ENCODE data around the gene TRIM49D2.
"Not testable (repeated sequence)": the region's sequence is repeated elsewhere in the genome, so short reads cannot be mapped to it uniquely, and the experiment has no call there.

DNA sequence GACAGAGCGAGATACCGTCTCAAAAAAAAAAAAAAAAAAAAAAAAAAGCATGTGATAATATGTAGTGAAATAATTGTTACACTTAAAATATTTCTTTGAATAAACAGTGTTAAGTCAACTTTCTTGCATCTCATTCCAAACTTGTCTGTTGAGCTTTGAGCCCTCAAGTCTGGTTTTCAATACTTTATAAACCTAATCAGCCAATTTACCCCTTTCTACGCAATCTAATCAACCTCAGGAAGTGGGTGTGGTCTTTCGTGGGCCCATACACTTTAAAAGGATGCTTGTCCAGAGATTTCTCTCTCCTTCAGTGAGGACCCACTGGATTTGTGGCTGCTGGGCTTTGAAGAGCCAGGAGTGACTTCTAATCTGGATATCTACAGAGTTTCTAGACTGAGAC is 41.9 kb downstream of the TRIM49D2 start, which contains the start of gene TRIM64:
- TF ChIP-seq, protein P1, sequence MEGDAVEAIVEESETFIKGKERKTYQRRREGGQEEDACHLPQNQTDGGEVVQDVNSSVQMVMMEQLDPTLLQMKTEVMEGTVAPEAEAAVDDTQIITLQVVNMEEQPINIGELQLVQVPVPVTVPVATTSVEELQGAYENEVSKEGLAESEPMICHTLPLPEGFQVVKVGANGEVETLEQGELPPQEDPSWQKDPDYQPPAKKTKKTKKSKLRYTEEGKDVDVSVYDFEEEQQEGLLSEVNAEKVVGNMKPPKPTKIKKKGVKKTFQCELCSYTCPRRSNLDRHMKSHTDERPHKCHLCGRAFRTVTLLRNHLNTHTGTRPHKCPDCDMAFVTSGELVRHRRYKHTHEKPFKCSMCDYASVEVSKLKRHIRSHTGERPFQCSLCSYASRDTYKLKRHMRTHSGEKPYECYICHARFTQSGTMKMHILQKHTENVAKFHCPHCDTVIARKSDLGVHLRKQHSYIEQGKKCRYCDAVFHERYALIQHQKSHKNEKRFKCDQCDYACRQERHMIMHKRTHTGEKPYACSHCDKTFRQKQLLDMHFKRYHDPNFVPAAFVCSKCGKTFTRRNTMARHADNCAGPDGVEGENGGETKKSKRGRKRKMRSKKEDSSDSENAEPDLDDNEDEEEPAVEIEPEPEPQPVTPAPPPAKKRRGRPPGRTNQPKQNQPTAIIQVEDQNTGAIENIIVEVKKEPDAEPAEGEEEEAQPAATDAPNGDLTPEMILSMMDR (IDR thresholded peaks at IDR 0.05), result not testable (repeated sequence)
- not testable (repeated sequence) for TF ChIP-seq POLR2AphosphoS5 (IDR thresholded peaks at IDR 0.05; ENCODE audit: low read depth, low read length); SIN3A (IDR thresholded peaks at IDR 0.05; ENCODE audit: borderline replicate concordance, insufficient read depth, low read depth, low read length); TCF7L2 (IDR thresholded peaks at IDR 0.05; ENCODE audit: low read depth, low read length)
- TF ChIP-seq, protein P2, sequence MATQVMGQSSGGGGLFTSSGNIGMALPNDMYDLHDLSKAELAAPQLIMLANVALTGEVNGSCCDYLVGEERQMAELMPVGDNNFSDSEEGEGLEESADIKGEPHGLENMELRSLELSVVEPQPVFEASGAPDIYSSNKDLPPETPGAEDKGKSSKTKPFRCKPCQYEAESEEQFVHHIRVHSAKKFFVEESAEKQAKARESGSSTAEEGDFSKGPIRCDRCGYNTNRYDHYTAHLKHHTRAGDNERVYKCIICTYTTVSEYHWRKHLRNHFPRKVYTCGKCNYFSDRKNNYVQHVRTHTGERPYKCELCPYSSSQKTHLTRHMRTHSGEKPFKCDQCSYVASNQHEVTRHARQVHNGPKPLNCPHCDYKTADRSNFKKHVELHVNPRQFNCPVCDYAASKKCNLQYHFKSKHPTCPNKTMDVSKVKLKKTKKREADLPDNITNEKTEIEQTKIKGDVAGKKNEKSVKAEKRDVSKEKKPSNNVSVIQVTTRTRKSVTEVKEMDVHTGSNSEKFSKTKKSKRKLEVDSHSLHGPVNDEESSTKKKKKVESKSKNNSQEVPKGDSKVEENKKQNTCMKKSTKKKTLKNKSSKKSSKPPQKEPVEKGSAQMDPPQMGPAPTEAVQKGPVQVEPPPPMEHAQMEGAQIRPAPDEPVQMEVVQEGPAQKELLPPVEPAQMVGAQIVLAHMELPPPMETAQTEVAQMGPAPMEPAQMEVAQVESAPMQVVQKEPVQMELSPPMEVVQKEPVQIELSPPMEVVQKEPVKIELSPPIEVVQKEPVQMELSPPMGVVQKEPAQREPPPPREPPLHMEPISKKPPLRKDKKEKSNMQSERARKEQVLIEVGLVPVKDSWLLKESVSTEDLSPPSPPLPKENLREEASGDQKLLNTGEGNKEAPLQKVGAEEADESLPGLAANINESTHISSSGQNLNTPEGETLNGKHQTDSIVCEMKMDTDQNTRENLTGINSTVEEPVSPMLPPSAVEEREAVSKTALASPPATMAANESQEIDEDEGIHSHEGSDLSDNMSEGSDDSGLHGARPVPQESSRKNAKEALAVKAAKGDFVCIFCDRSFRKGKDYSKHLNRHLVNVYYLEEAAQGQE (IDR thresholded peaks at IDR 0.05; ENCODE audit: insufficient read depth in 1 of 2, low read depth in 2 of 2, low read length in 1 of 2), result not testable (repeated sequence)
